ENCODE results near the gene SAMD4A. TPM values are rescaled to one million over a fixed set of nuclear protein-coding genes. Genes with fewer than 3 reads are reported as not detected.

SAMD4A gene
- total RNA-seq, 1 experiment from 2014 or later, result 26.5 TPM

GRCh38 chr14:54759982-54760585, 193.2 kb downstream of the SAMD4A start:
- no peak overlapping the region for H3K27ac ChIP-seq (ENCODE audit: low read depth, low read length, poor library complexity, severe bottlenecking)
- peaks cover 3% of the 10 kb centered on the region for H3K4me1 ChIP-seq (ENCODE audit: insufficient read depth, low read length, poor library complexity, severe bottlenecking)
- BruUV-seq (replicated peaks), result no TSS peak
- ChIA-PET CTCF (no interaction called here), POLR2A (ENCODE audit: low non-redundant PET) (interaction anchor here (0.6 kb wide), 1 partner anchor 683 kb away, joined by 5 read pairs; no protein-coding TSS in a partner anchor)
- H3K36me3 ChIP-seq (ENCODE audit: insufficient read depth, low read length, poor library complexity, severe bottlenecking), result no peaks in the 10 kb centered on the region
- intact Hi-C loops (cut with micrococcal nuclease; ENCODE audit: unreplicated experiment), result no loop called here
- no peak for DNase-seq (ENCODE audit: low spot score)
- no peaks in the 10 kb centered on the region for H3K9me3 ChIP-seq (ENCODE audit: low read depth, low read length, poor library complexity, severe bottlenecking)
- no peaks in the 10 kb centered on the region for H3K27me3 ChIP-seq (replicated peaks; ENCODE audit: insufficient read depth, low read depth, low read length, poor library complexity)
- TF ChIP-seq EZH2 (IDR thresholded peaks at IDR 0.05; ENCODE audit: borderline replicate concordance, low read depth, low read length, poor library complexity, severe bottlenecking) (no peak), CTCF (conservative IDR thresholded peaks at IDR 0.05; ENCODE audit: low read depth, low read length) (no peak)
- no peak overlapping the region for H3K4me3 ChIP-seq (ENCODE audit: low read depth, low read length, poor library complexity, severe bottlenecking)

- BruUV-seq (replicated peaks), result no TSS peak
- POLR2A ChIA-PET (ENCODE audit: low non-redundant PET), result no interaction called here
- H3K9me3 ChIP-seq (ENCODE audit: low read depth, low read length, poor library complexity, severe bottlenecking), result no peaks in the 10 kb centered on the region
- H3K4me3 ChIP-seq (ENCODE audit: low read depth, low read length, poor library complexity, severe bottlenecking), result no peak overlapping the region
- no peaks in the 10 kb centered on the region for H3K36me3 ChIP-seq (ENCODE audit: insufficient read depth, low read length, poor library complexity, severe bottlenecking)
- H3K4me1 ChIP-seq (ENCODE audit: insufficient read depth, low read length, poor library complexity, severe bottlenecking), result peaks cover 3% of the 10 kb centered on the region
- no peak overlapping the region for H3K27ac ChIP-seq (ENCODE audit: low read depth, low read length, poor library complexity, severe bottlenecking)
- no peak for TF ChIP-seq CTCF (conservative IDR thresholded peaks at IDR 0.05; ENCODE audit: low read depth, low read length)
- no peak for TF ChIP-seq EZH2 (IDR thresholded peaks at IDR 0.05; ENCODE audit: borderline replicate concordance, low read depth, low read length, poor library complexity, severe bottlenecking)
- no peaks in the 10 kb centered on the region for H3K27me3 ChIP-seq (replicated peaks; ENCODE audit: insufficient read depth, low read depth, low read length, poor library complexity)
- no peak for DNase-seq (ENCODE audit: low spot score)
- CTCF ChIA-PET, result interaction anchor here (1.6 kb wide), 1 partner anchor 195 kb away, joined by 4 read pairs; the partner anchor contains the start of gene SAMD4A
- intact Hi-C loops (cut with micrococcal nuclease; ENCODE audit: unreplicated experiment), result no loop called here
Measured at GRCh38 chr14:54760866-54761575, 194.1 kb downstream of the SAMD4A start.

GRCh38 chr14:54761835-54762234, 194.9 kb downstream of the SAMD4A start:
- intact Hi-C loops (cut with micrococcal nuclease; ENCODE audit: unreplicated experiment), result no loop called here
- Histone ChIP-seq H3K27me3 (replicated peaks; ENCODE audit: insufficient read depth, low read depth, low read length, poor library complexity) (no peaks in the 10 kb centered on the region), H3K4me1 (ENCODE audit: insufficient read depth, low read length, poor library complexity, severe bottlenecking) (no peaks in the 10 kb centered on the region), H3K27ac (ENCODE audit: low read depth, low read length, poor library complexity, severe bottlenecking) (no peak overlapping the region), H3K36me3 (ENCODE audit: insufficient read depth, low read length, poor library complexity, severe bottlenecking) (no peaks in the 10 kb centered on the region), H3K9me3 (ENCODE audit: low read depth, low read length, poor library complexity, severe bottlenecking) (no peaks in the 10 kb centered on the region), H3K4me3 (ENCODE audit: low read depth, low read length, poor library complexity, severe bottlenecking) (no peak overlapping the region)
- POLR2A ChIA-PET (ENCODE audit: low non-redundant PET), result no interaction called here
- no peak for TF ChIP-seq CTCF (conservative IDR thresholded peaks at IDR 0.05; ENCODE audit: low read depth, low read length)
- TF ChIP-seq EZH2 (IDR thresholded peaks at IDR 0.05; ENCODE audit: borderline replicate concordance, low read depth, low read length, poor library complexity, severe bottlenecking), result no peak
- DNase-seq (ENCODE audit: low spot score), result no peak
- BruUV-seq (replicated peaks), result no TSS peak
- CTCF ChIA-PET, result interaction anchor here (1.6 kb wide), 1 partner anchor 196 kb away, joined by 4 read pairs; the partner anchor contains the start of gene SAMD4A
